GM12872 (cell line): ENCODE measurements around the gene URB2.
A peak's percentile ranks its signal among the peaks of the same experiment; 100 is the strongest.

Experiments
- CTCF ChIP-seq: IDR thresholded peaks from 3 replicates; pipeline ENCODE4 v1.5.1; 2011; ENCODE audit warnings: low read depth, mild to moderate bottlenecking, low read length, moderate library complexity; ENCODE audit not compliant: insufficient read depth

The URB2 gene

DNA sequence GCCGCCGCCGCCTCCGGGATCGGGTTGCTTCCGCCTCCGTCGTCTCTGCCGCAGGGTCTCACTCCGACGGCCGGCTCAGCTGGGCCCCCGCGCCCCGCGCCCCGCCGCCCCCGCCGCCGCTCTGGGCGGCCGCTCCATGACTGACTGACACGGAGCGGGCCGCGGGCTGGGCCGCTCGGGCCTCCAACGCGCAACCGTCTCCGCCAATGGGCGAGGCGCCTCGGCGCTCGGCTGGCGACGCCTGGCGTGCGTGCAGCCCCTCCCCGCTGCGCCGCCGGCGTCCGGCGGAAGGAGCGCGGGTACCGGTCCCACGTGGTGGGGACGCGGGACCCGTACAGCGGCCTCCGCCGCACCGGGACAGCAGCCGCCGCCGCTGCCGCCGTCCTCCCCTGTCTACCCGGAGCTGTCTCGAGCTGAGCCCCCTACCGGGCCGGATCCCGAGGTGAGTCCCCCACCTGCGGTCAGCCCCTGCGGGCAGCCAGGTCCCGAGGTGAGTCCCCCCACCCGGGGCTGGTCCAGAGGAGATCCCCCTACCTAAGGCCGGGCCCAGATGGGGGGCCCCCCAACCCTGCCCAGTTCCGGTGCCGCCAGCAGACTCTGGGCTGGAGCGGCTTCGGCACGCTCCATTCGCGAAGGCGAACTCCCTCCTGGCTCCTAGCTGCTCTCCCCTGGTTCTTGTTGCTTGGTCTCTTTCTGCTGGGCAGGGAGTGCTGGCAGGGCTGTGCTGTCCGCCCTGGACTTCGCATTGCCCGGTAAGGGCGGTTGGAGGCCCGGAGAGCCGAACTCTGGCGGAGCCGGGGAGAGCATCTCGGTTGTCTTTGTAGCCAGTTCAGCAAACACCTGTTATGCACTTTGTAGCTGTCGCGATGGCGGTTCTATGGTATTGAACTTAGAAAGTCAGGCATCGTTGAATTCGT lies at the start of gene URB2, which contains the start of gene TAF5L:
TSS of gene URB2 (plus strand) at position 333 of the 917 bp plus-strand sequence. CDS start 1,387 bp downstream, outside the sequence.
TSS of gene TAF5L (minus strand) at position 208 of the 917 bp plus-strand sequence. CDS start 11,640 bp downstream, outside the sequence.
- TF ChIP-seq CTCF, result no peak

DNA sequence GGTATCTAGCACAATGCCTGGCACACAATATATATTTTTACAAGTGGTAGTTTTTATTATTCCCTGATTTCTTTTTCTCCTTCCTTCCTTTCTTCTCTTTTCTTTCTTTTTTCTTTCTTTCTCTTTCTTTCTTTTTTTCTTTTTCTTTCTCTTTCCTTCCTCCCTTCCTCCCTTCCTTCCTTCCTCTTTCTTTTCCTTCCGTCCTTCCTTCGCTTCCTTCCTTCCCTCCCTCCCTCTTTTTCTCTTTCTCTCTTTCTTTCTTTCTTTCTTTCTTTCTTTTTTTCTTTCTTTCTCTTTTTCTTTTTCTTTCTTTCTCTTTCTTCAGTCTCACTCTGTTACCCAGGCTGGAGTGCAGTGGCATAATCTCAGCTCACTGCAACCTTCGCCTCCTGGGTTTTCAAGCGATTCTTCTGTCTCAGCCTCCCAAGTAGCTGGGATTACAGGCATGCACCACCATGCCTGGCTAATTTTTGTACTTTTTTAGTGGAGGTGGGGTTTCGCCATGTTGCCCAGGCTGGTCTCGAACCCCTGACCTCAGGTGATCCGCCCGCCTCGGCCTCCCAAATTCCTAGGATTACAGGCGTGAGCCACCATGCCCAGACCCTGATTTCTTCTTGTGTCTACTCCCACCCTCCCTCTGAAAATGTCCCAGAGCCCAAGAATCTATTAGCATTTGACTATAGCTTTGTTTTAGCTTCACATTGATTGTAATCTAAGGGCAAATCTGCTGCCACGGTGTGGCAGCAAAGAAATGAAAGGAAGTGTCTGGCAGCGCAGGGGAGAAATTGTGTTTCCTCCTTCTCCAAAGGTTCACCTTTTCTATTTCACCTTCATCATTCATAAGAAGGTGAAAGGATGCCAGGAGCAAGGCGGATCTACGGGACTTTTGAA lies 47.6 kb upstream of the URB2 start:
- TF ChIP-seq CTCF, result 0 out of 3 replicates have a peak, but pooled peaks have one; percentile 18

- no peak for TF ChIP-seq CTCF
Observed at GRCh38 chr1:229579059-229579673, 46.9 kb upstream of the URB2 start.

GRCh38 chr1:229581485-229581884 lies 44.6 kb upstream of the URB2 start:
- no peak for TF ChIP-seq CTCF

- no peak for TF ChIP-seq CTCF
Observed at GRCh38 chr1:229582011-229582694, 43.9 kb upstream of the URB2 start.

GRCh38 chr1:229582715-229583114 lies 43.3 kb upstream of the URB2 start:
- TF ChIP-seq CTCF, result no peak
